HepG2 (cell line): ENCODE data around the gene ZDHHC24. TPM values are rescaled to one million over a fixed set of nuclear protein-coding genes. Genes with fewer than 3 reads are reported as not detected.

Experiments used
- DNMT1 ChIP-seq: sonication (generic); formaldehyde crosslinking; IDR thresholded peaks from 2 replicates; pipeline ENCODE4 v1.5.1; 2020; ENCODE audit warnings: mild to moderate bottlenecking, missing genetic modification reagents
- HMG20A ChIP-seq: IDR thresholded peaks from 2 replicates; pipeline ENCODE4 v1.6.1; 2016; ENCODE audit warnings: borderline replicate concordance
- MAFF ChIP-seq: IDR thresholded peaks from 2 replicates; pipeline ENCODE4 v1.6.1; 2011; ENCODE audit warnings: low read depth, low read length, improper control_type of control experiment
- NR2F1 ChIP-seq, 2 experiments: fragments of 450-650 bp in 1 of 2; formaldehyde crosslinking in 1 of 2; IDR thresholded peaks; 2 replicates each; pipeline versions ENCODE4 v1.5.0 to v1.6.1; 2016 to 2020; ENCODE audit warnings: mild to moderate bottlenecking in 1 of 2, missing compliant biosample characterization in 1 of 2, missing genetic modification reagents in 1 of 2, moderate library complexity in 1 of 2
- PHF8 ChIP-seq: sonication (generic); formaldehyde crosslinking; IDR thresholded peaks from 2 replicates; pipeline ENCODE4 v1.5.0; 2020; ENCODE audit warnings: missing genetic modification reagents
- POLR2A ChIP-seq, 2 experiments: IDR thresholded peaks; 2 replicates each; pipeline ENCODE4 v1.6.1; 2011; ENCODE audit warnings: low read depth in 2 of 2, low read length in 2 of 2, mild to moderate bottlenecking in 1 of 2, moderate library complexity in 1 of 2; ENCODE audit not compliant: insufficient read depth in 1 of 2
- PTBP1 ChIP-seq: fragments of 200-400 bp; formaldehyde crosslinking; IDR thresholded peaks from 2 replicates; pipeline ENCODE4 v1.6.1; 2018; ENCODE audit warnings: low read length, low read depth; ENCODE audit not compliant: poor library complexity, severe bottlenecking
- RAD51 ChIP-seq: fragments of 450-650 bp; IDR thresholded peaks from 2 replicates; pipeline ENCODE4 v1.6.1; 2016; ENCODE audit warnings: borderline replicate concordance
- SMARCE1 ChIP-seq: fragments of 450-650 bp; IDR thresholded peaks from 2 replicates; pipeline ENCODE4 v1.6.1; 2017; ENCODE audit warnings: borderline replicate concordance
- WIZ ChIP-seq: sonication (generic); formaldehyde crosslinking; IDR thresholded peaks from 2 replicates; pipeline ENCODE4 v1.5.1; 2020; ENCODE audit warnings: mild to moderate bottlenecking, missing genetic modification reagents
- YEATS4 ChIP-seq: sonication (generic); formaldehyde crosslinking; IDR thresholded peaks from 2 replicates; pipeline ENCODE4 v1.4.0; 2020; ENCODE audit warnings: missing genetic modification reagents, borderline replicate concordance
- ZNF136 ChIP-seq: sonication (generic); formaldehyde crosslinking; IDR thresholded peaks from 2 replicates; pipeline ENCODE4 v1.8.1; 2022; ENCODE audit warnings: low read depth, mild to moderate bottlenecking, moderate library complexity, missing genetic modification reagents
- ZNF354B ChIP-seq: sonication (generic); formaldehyde crosslinking; IDR thresholded peaks from 2 replicates; pipeline ENCODE4 v1.8.0; 2022; ENCODE audit warnings: mild to moderate bottlenecking, missing genetic modification reagents
- polyA plus RNA-seq, 8 experiments: library from polyadenylated mRNA; depleted of rRNA in 3 of 8; stranded (reverse) in 7 of 8; unstranded in 1 of 8; fragments of >200 nt; fragmentation: Illumina TruSeq in 4 of 8; extraction: Trizol in 4 of 8; gene quantifications; 2 replicates each; pipeline versions ENCODE4 v1.2.1 to v1.2.3, GENCODE V29; 2011 to 2016; ENCODE audit warnings: low read depth in 4 of 8, missing spikeins in 1 of 8, mixed read lengths in 1 of 8; ENCODE audit not compliant: insufficient read depth in 1 of 8
- total RNA-seq, 5 experiments: library from RNA; depleted of rRNA; stranded (reverse); fragments of >200 nt; fragmentation: Illumina TruSeq; extraction: Trizol; gene quantifications; 2 replicates each; pipeline ENCODE4 v1.2.3, GENCODE V29; 2016; ENCODE audit warnings: low read depth in 1 of 5
- TF ChIP-seq, protein P1 (sequence below): sonication (generic); formaldehyde crosslinking; IDR thresholded peaks from 2 replicates; pipeline ENCODE4 v1.5.1; 2020; ENCODE audit warnings: mild to moderate bottlenecking, missing genetic modification reagents, moderate library complexity
- TF ChIP-seq, protein P2 (sequence below): sonication (generic); formaldehyde crosslinking; IDR thresholded peaks from 2 replicates; pipeline ENCODE4 v1.5.1; 2020; ENCODE audit warnings: mild to moderate bottlenecking, missing genetic modification reagents, borderline replicate concordance
- TF ChIP-seq, protein P3 (sequence below): IDR thresholded peaks from 2 replicates; pipeline ENCODE4 v1.6.1; 2016; ENCODE audit warnings: missing biosample characterization, missing genetic modification reagents, low read depth
- TF ChIP-seq, protein P4 (sequence below): IDR thresholded peaks from 2 replicates; pipeline ENCODE4 v1.6.1; 2016; ENCODE audit warnings: mild to moderate bottlenecking, missing biosample characterization, missing genetic modification reagents
- TF ChIP-seq, protein P5 (sequence below): sonication (generic); formaldehyde crosslinking; IDR thresholded peaks from 2 replicates; pipeline ENCODE4 v1.8.0; 2022; ENCODE audit warnings: mild to moderate bottlenecking, missing genetic modification reagents, moderate library complexity
- TF ChIP-seq, protein P6 (sequence below): IDR thresholded peaks from 2 replicates; pipeline ENCODE4 v1.6.1; 2016; ENCODE audit warnings: low read depth, borderline replicate concordance
- TF ChIP-seq, protein P7 (sequence below): sonication (generic); formaldehyde crosslinking; conservative IDR thresholded peaks from 2 replicates; pipeline ENCODE4 v1.8.1; 2023; ENCODE audit warnings: missing genetic modification reagents

The ZDHHC24 gene
- total and polyA plus RNA-seq, 2 of the 13 experiments (the other 11 are each of a cell fraction or from before 2014, with no cell fraction given): 4.3 TPM

DNA sequence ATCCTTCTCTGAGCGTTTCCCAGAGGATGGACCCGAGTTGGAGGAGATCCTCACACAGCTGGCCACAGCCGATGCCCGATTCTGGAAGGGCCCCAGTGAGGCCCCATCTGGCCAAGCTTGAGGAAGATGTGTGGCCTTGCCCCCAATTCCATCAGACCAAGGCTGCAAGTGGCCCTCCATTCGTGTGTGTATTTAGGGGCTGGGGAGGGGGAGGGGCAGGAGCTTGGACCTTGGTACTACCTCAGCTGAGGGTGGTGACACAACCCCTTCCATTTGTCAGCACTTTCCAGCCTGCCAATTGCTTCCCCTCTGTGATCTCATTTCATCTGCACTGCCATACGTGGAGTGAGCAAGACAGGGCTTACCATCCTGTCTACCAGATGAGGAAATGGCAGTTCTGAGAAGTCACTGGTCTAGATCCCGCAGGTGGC, 36.7 kb downstream of the ZDHHC24 start (continued):
- TF ChIP-seq, protein P1, sequence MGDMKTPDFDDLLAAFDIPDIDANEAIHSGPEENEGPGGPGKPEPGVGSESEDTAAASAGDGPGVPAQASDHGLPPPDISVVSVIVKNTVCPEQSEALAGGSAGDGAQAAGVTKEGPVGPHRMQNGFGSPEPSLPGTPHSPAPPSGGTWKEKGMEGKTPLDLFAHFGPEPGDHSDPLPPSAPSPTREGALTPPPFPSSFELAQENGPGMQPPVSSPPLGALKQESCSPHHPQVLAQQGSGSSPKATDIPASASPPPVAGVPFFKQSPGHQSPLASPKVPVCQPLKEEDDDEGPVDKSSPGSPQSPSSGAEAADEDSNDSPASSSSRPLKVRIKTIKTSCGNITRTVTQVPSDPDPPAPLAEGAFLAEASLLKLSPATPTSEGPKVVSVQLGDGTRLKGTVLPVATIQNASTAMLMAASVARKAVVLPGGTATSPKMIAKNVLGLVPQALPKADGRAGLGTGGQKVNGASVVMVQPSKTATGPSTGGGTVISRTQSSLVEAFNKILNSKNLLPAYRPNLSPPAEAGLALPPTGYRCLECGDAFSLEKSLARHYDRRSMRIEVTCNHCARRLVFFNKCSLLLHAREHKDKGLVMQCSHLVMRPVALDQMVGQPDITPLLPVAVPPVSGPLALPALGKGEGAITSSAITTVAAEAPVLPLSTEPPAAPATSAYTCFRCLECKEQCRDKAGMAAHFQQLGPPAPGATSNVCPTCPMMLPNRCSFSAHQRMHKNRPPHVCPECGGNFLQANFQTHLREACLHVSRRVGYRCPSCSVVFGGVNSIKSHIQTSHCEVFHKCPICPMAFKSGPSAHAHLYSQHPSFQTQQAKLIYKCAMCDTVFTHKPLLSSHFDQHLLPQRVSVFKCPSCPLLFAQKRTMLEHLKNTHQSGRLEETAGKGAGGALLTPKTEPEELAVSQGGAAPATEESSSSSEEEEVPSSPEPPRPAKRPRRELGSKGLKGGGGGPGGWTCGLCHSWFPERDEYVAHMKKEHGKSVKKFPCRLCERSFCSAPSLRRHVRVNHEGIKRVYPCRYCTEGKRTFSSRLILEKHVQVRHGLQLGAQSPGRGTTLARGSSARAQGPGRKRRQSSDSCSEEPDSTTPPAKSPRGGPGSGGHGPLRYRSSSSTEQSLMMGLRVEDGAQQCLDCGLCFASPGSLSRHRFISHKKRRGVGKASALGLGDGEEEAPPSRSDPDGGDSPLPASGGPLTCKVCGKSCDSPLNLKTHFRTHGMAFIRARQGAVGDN (CRISPR knock-in tag): peak; percentile 63
- TF ChIP-seq ZNF354B (CRISPR knock-in tag): no peak
- TF ChIP-seq, protein P2, sequence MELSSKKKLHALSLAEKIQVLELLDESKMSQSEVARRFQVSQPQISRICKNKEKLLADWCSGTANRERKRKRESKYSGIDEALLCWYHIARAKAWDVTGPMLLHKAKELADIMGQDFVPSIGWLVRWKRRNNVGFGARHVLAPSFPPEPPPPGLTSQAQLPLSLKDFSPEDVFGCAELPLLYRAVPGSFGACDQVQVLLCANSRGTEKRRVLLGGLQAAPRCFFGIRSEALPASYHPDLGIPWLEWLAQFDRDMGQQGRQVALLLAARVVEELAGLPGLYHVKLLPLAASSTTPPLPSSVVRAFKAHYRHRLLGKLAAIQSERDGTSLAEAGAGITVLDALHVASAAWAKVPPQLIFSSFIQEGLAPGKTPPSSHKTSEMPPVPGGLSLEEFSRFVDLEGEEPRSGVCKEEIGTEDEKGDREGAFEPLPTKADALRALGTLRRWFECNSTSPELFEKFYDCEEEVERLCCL: no peak
- TF ChIP-seq DNMT1 (CRISPR knock-in tag): 0 out of 2 replicates have a peak, but pooled peaks have one; percentile 39
- TF ChIP-seq, protein P3, sequence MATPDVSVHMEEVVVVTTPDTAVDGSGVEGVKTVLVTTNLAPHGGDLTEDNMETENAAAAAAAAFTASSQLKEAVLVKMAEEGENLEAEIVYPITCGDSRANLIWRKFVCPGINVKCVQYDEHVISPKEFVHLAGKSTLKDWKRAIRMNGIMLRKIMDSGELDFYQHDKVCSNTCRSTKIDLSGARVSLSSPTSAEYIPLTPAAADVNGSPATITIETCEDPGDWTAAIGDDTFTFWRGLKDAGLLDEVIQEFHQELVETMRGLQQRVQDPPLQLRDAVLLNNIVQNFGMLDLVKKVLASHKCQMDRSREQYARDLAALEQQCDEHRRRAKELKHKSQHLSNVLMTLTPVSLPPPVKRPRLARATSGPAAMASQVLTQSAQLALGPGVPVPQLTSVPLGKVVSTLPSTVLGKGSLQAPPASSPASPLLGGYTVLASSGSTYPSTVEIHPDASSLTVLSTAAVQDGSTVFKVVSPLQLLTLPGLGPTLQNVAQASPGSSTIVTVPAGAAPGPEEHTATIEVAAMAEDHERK (CRISPR knock-in tag): no peak
- 0 out of 4 replicates have a peak, but pooled peaks of 1 of the 2 experiments have one; percentile 24 for TF ChIP-seq POLR2A (IDR thresholded peaks at IDR 0.05; ENCODE audit: insufficient read depth in 1 of 2, low read depth in 2 of 2, low read length in 2 of 2)
- TF ChIP-seq MAFF: peak; percentile 55; the same call in 1 of the 2 replicates
- TF ChIP-seq, protein P4, sequence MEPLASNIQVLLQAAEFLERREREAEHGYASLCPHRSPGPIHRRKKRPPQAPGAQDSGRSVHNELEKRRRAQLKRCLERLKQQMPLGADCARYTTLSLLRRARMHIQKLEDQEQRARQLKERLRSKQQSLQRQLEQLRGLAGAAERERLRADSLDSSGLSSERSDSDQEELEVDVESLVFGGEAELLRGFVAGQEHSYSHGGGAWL: no peak
- TF ChIP-seq, protein P5, sequence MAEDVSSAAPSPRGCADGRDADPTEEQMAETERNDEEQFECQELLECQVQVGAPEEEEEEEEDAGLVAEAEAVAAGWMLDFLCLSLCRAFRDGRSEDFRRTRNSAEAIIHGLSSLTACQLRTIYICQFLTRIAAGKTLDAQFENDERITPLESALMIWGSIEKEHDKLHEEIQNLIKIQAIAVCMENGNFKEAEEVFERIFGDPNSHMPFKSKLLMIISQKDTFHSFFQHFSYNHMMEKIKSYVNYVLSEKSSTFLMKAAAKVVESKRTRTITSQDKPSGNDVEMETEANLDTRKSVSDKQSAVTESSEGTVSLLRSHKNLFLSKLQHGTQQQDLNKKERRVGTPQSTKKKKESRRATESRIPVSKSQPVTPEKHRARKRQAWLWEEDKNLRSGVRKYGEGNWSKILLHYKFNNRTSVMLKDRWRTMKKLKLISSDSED (CRISPR knock-in tag): no peak
- TF ChIP-seq ZNF136 (CRISPR knock-in tag): no peak
- TF ChIP-seq HMG20A (CRISPR knock-in tag): no peak
- no peak for TF ChIP-seq WIZ
- TF ChIP-seq, protein P6, sequence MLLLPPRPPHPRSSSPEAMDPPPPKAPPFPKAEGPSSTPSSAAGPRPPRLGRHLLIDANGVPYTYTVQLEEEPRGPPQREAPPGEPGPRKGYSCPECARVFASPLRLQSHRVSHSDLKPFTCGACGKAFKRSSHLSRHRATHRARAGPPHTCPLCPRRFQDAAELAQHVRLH (CRISPR knock-in tag): 0 out of 2 replicates have a peak, but pooled peaks have one; percentile 30
- no peak for TF ChIP-seq PHF8 (CRISPR knock-in tag)
- no peak for TF ChIP-seq NR2F1 (CRISPR knock-in tag; IDR thresholded peaks at IDR 0.05)
- 0 out of 2 replicates have a peak, but pooled peaks have one; percentile 30 for TF ChIP-seq YEATS4
- TF ChIP-seq, protein P7, sequence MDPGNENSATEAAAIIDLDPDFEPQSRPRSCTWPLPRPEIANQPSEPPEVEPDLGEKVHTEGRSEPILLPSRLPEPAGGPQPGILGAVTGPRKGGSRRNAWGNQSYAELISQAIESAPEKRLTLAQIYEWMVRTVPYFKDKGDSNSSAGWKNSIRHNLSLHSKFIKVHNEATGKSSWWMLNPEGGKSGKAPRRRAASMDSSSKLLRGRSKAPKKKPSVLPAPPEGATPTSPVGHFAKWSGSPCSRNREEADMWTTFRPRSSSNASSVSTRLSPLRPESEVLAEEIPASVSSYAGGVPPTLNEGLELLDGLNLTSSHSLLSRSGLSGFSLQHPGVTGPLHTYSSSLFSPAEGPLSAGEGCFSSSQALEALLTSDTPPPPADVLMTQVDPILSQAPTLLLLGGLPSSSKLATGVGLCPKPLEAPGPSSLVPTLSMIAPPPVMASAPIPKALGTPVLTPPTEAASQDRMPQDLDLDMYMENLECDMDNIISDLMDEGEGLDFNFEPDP (CRISPR knock-in tag): no peak
- no peak for TF ChIP-seq PTBP1
- TF ChIP-seq SMARCE1: no peak
- TF ChIP-seq RAD51: no peak
